ENCODE results near the gene RUNX2. TPM values are rescaled to one million over a fixed set of nuclear protein-coding genes. Genes with fewer than 3 reads are reported as not detected.

Gene RUNX2
- polyA plus RNA-seq, 4 donors, result 3.1 to 9.5 (median 3.5) TPM

DNA sequence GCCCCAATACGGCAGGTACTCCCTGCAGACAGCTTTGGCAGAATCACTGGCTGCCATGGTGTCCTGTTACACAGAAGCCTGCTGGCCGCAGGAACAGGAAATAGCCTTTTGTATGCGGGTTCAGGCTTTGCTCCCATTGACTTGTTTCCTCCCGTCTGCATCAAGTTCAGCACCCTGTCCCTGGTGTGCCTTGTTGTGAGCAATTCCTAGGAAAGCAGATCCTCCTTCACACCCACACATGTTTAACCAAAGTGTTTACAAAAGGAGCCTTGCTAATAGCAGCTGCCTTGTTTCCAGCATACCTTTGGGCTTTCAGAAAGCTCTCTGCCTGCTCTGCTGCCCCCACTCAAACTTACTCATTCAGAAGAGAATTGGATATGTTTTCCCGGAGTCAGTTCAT, 176.8 kb downstream of the RUNX2 start:
- DNase-seq (ENCODE audit: low read depth in 4 of 4, low spot score in 3 of 4), result peak; percentile 24 to 61 (median 41)

- no peak for DNase-seq (ENCODE audit: low read depth in 4 of 4, low spot score in 3 of 4)
These were observed 177.3 kb downstream of the RUNX2 start for GRCh38 chr6:45505470-45505869.

DNA sequence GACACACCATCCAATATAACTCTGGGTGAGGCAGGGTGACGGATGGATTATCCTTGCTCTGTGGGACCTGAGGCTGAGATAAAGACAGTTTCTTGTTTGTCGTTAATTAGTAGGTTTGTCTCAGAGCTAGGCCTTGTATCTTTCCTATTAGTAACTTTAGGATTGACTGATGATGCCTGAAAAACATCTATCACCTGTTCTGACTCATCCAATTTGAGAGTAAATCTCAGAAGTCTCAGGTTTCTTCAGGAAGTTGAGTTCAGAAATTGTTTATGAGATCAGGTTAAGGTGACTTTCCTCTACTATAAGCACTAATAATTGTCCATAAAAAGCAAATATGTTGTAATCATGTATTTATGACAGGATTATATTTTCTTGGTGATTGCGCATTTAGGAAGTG, 179.1 kb downstream of the RUNX2 start:
- no peak for DNase-seq (ENCODE audit: low read depth in 4 of 4, low spot score in 3 of 4)

DNA sequence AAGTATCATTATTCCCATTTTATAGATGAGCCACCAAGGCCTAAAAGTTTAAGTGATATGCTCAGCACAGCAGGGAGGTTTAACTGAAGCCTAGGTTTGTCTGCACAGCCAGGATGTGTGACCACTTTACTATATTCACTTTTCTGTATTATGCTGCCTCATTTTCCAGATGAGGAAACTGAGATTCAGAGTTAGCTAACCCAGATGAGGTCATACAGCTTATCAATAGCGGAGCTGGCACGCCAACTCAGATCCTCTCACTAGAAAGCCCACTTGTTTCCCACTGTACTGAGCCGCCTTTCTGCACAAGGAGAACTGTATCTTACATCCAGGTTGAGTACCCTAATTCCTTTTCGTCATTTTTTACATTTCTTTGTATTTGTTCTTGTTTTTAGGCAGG, 181.3 kb downstream of the RUNX2 start:
- DNase-seq (ENCODE audit: low read depth in 4 of 4, low spot score in 3 of 4), result no peak

DNA sequence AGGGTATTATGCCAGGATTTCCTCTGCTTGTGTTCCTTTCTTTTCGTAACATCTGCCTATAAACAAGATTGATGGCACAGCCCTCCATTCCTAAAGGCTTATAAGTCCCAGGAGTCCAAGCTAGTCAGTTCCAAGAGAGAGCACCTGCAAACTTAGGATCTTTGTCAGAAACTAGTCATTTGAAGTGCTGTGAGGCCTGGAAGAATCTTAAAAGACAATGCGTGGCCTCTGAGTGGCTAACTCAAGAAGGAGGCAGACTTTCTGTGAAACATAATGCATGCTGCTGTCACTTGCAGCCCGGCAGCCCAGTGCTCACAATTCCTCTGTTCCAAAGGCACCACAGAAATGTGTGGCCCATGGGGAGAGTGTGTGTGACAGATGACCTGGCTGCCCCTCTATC, 184.6 kb downstream of the RUNX2 start:
- no peak for DNase-seq (ENCODE audit: low read depth in 4 of 4, low spot score in 3 of 4)

GRCh38 chr6:45513213-45513618, 185.1 kb downstream of the RUNX2 start:
- DNase-seq (ENCODE audit: low read depth in 4 of 4, low spot score in 3 of 4), result no peak

DNA sequence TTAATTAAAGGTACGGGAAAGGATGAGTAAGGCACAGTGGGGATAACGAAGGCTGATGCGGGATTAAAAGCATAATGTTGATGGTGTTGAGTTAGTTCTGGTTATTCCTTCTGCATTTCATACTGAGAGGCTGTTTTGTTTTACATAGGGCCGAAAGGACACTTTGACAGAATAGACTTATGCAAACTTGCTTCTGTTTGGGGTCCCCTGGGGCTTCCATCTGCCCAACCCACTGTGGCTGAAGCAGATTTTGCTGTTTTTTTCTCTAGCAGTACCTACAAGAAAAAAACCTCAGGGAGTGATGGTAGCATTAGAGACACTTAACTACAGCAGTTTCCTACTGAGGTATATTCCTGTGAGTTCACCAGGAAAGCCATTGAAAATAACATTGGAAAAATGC, 185.7 kb downstream of the RUNX2 start:
- no peak for DNase-seq (ENCODE audit: low read depth in 4 of 4, low spot score in 3 of 4)

- no peak for DNase-seq (ENCODE audit: low read depth in 4 of 4, low spot score in 3 of 4)
These were observed 186.5 kb downstream of the RUNX2 start for GRCh38 chr6:45514454-45515230.

- no peak for DNase-seq (ENCODE audit: low read depth in 4 of 4, low spot score in 3 of 4)
These were observed 190.0 kb downstream of the RUNX2 start for GRCh38 chr6:45518013-45518720.

GRCh38 chr6:45521226-45521625, 193.1 kb downstream of the RUNX2 start:
- DNase-seq (ENCODE audit: low read depth in 4 of 4, low spot score in 3 of 4), result no peak

DNA sequence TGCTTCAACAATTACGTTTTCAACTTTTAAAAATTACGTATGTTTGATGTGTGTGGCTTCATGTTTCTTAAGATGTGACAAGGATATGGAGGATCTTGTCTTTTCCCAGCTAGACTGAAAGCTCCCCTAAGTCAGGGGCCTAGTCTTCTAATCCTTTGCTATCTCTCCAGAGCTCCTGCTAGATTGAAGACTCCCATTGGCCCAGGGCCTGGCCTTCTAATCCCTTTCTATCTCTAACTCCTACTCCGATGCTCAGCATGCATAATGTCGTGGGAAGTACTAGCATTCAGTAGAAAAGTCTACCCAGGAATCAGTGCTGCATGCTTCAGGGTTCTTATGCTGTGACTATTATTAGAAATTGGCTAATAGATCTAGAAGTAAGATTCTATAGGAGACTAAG, 194.4 kb downstream of the RUNX2 start:
- no peak for DNase-seq (ENCODE audit: low read depth in 4 of 4, low spot score in 3 of 4)

- DNase-seq (ENCODE audit: low read depth in 4 of 4, low spot score in 3 of 4), result no peak
These were observed 199.1 kb downstream of the RUNX2 start for GRCh38 chr6:45527210-45527609.

DNA sequence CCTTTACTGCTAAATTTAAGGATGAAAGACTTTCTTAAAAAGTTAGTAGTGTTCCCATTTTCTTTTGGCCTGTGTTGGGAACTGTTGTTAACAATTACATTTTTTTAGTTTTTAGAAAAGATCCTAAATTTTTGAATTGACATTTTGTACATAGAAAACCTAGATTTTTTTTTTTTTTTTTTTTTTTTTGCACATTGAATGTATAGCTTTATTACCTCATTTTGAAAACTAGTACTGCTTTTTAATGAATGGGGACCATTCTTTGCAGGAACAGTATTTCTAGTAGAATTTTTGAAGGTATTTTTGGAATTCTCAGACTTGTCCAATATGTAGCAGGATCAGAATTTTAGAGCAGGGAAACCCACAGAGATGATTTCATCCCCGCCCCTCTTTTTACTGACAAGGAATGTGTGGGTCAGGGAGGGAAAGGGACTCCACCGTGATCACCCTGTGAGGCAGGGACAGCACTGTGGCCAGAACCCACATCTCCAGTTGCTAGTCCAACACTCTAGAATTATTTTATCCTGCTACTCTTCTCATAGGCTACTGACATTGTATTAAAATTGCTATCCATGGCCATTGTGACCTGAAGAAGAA, 204.0 kb downstream of the RUNX2 start:
- DNase-seq (ENCODE audit: low read depth in 4 of 4, low spot score in 3 of 4), result no peak

DNA sequence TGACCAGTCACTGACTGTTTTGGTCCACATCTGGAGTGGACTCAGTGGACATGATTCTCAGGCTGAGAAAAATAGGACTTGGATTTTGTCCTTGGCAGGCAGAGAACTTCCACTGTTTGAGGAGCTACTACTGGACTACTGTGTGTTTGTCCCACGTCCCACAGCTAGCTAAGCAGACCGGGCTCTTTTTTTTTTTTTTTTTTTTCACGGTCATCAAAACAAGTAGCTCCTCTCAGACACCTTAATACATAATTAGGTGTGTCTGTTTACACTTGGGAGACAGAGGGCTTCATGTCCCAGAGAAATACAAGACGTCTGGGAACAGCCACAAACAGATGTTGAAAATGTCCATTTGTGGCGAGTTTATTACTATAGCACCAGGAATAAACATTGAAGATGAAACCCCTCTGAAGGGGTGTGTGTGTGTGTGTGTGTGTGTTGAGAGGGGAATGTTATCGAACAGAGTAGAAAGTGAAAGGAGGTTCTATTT, 204.6 kb downstream of the RUNX2 start:
- DNase-seq (ENCODE audit: low read depth in 4 of 4, low spot score in 3 of 4), result no peak

GRCh38 chr6:45533386-45533785, 205.3 kb downstream of the RUNX2 start:
- DNase-seq (ENCODE audit: low read depth in 4 of 4, low spot score in 3 of 4), result no peak

DNA sequence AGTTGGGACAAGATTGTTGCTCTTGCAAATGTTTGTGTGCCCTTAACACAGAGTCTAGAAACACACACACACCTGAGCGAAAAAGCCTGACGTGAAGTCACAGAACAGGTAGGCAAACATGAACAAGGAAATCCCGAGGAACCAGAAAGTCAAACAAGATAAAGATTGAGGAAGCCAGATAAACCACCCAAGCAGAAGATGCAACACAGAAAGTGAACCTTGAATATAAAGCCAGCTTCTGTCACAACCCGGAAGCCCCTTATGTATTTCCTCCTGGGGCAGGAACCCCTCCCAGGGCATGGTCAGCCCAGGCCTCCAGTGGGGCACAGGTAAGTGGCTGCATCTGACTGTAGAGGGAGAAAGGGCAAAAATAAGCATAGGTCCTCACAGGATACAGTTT, 207.8 kb downstream of the RUNX2 start:
- no peak for DNase-seq (ENCODE audit: low read depth in 4 of 4, low spot score in 3 of 4)

- no peak for DNase-seq (ENCODE audit: low read depth in 4 of 4, low spot score in 3 of 4)
These were observed 209.4 kb downstream of the RUNX2 start for GRCh38 chr6:45537539-45537938.

DNA sequence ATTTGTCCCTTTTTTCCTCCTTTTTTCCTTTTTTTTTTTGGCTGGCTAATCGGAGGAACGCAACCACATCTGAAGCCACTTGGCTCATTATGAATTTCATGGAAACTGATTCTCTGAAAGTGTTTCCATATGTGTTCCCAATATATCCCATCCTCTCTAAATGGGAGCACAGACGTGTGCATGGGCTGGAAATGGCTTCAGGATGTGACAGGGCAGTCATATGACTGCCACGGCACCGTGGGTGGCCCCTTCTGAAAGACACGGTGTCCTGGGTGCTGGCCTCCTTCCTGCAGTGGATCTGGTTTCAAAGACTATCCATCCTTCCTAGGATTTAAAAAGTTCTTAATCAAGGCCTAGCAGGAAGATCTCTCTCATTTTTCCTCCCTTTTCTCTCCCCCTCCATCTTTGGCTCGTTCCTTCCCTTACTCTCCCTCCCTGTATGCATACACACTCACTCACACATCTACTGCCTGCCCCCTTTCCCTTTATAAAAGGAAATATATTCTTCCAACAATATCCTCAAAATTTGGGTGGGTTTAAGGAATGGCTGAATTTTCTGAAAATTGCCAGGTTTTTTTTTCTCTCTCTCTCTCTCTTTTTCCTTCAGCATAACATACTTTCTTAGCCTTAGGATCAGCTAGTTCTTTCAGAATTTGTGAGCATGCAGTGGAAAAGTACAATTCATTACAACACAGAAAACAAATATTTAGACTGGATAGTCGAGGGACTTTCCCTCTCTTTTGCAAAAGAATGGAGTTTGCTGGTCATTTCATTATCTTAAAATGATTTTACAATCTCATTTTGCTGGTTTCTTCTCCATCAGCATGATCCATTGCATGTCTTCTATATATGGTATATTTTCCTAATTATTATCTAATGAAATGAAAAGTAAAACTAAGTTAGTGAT, 210.8 kb downstream of the RUNX2 start:
- DNase-seq (ENCODE audit: low read depth in 4 of 4, low spot score in 3 of 4), result no peak

DNA sequence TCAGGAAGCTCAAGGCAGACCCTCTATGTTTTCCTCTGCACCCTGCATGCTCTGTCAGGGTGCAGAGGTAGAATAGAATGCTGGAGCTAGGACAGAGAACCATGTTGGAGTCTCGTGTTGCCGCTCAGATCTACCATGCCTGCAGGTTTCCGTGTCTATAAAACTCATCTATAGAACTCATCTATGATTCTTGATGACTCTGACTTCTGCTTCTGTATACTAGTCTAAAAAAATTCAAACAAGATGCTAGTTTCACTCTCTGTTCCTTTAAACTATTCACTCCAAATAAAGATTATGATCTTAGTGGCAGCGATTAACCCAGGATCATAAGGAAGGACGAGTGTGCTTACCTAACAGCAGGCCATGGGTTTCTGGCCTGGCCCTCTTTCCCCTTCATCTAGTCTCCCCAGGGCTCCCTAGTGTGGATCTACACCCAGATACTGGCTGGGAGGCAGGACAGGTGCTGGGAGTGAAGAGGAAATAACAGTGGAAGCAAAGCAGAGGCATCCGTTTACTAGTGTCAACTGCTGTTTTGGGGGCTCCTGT, 212.3 kb downstream of the RUNX2 start:
- no peak for DNase-seq (ENCODE audit: low read depth in 4 of 4, low spot score in 3 of 4)

GRCh38 chr6:45541934-45542333, 213.8 kb downstream of the RUNX2 start:
- no peak for DNase-seq (ENCODE audit: low read depth in 4 of 4, low spot score in 3 of 4)
